ENCODE results near the gene GRIP2.

GRCh38 chr3:14439501-14440167 lies 100.5 kb downstream of the GRIP2 start:
- no peak for TF ChIP-seq CTCF (IDR thresholded peaks at IDR 0.05; ENCODE audit: poor library complexity, severe bottlenecking)
- no peak for TF ChIP-seq TAF1 (IDR thresholded peaks at IDR 0.05; ENCODE audit: low read depth)
- no peak for TF ChIP-seq RAD21 (conservative IDR thresholded peaks at IDR 0.05)
- TF ChIP-seq POLR2AphosphoS5 (IDR thresholded peaks at IDR 0.05), result no peak
- no peak for TF ChIP-seq REST (IDR thresholded peaks at IDR 0.05; ENCODE audit: borderline replicate concordance)
- TF ChIP-seq EZH2 (IDR thresholded peaks at IDR 0.05; ENCODE audit: borderline replicate concordance, insufficient read depth, low read length, poor library complexity, severe bottlenecking), result no peak
- TF ChIP-seq EP300 (conservative IDR thresholded peaks at IDR 0.05; ENCODE audit: poor library complexity, severe bottlenecking), result no peak
- no peak for TF ChIP-seq MXI1 (conservative IDR thresholded peaks at IDR 0.05; ENCODE audit: poor library complexity, severe bottlenecking)
